BJ (cell line): ENCODE measurements around the gene DYRK1A. TPM values are rescaled to one million over a fixed set of nuclear protein-coding genes. Genes with fewer than 3 reads are reported as not detected.
A peak's percentile ranks its signal among the peaks of the same experiment; 100 is the strongest.

Experiments
- CTCF ChIA-PET: fragments of 350-600 bp; formaldehyde crosslinking; extraction: SDS; loops from one replicate; lab custom pipeline; 2021; ENCODE audit warnings: antibody characterized with exemption, inconsistent platforms; lab: Yijun Ruan, JAX
- POLR2A ChIA-PET: fragments of 300-600 bp; sonication (Branson Sonifier 250); formaldehyde crosslinking; extraction: SDS; loops from one replicate; lab custom pipeline; 2021; ENCODE audit warnings: antibody characterized with exemption; lab: Charles Lee
- DNase-seq: peaks from one replicate; pipeline ENCODE4 v3.0.0-alpha.2; 2011; ENCODE audit warnings: low read depth
- H3K27me3 ChIP-seq: 2 replicates; pipeline ENCODE4 v1.6.0; 2011; ENCODE audit warnings: low read length; ENCODE audit not compliant: control insufficient read depth, insufficient read depth
- H3K36me3 ChIP-seq: 2 replicates; pipeline ENCODE4 v1.5.1; 2011; ENCODE audit warnings: low read length; ENCODE audit not compliant: control insufficient read depth, insufficient read depth
- H3K4me3 ChIP-seq: 2 replicates; pipeline ENCODE4 v1.5.1; 2011; ENCODE audit warnings: low read depth, mild to moderate bottlenecking, control low read depth, low read length
- polyA plus RNA-seq: library from polyadenylated mRNA; depleted of rRNA; stranded (reverse); fragments of >200 nt; gene quantifications from 2 replicates; pipeline ENCODE4 v1.2.3, GENCODE V29; 2011
- TF ChIP-seq, protein P1 (sequence below): IDR thresholded peaks from 2 replicates; pipeline ENCODE4 v1.5.1; 2011; ENCODE audit warnings: low read depth, mild to moderate bottlenecking, control low read depth, inconsistent platforms, low read length, moderate library complexity; ENCODE audit not compliant: insufficient read depth

The DYRK1A gene
- polyA plus RNA-seq, 1 experiment, result 55.9 TPM

DNA sequence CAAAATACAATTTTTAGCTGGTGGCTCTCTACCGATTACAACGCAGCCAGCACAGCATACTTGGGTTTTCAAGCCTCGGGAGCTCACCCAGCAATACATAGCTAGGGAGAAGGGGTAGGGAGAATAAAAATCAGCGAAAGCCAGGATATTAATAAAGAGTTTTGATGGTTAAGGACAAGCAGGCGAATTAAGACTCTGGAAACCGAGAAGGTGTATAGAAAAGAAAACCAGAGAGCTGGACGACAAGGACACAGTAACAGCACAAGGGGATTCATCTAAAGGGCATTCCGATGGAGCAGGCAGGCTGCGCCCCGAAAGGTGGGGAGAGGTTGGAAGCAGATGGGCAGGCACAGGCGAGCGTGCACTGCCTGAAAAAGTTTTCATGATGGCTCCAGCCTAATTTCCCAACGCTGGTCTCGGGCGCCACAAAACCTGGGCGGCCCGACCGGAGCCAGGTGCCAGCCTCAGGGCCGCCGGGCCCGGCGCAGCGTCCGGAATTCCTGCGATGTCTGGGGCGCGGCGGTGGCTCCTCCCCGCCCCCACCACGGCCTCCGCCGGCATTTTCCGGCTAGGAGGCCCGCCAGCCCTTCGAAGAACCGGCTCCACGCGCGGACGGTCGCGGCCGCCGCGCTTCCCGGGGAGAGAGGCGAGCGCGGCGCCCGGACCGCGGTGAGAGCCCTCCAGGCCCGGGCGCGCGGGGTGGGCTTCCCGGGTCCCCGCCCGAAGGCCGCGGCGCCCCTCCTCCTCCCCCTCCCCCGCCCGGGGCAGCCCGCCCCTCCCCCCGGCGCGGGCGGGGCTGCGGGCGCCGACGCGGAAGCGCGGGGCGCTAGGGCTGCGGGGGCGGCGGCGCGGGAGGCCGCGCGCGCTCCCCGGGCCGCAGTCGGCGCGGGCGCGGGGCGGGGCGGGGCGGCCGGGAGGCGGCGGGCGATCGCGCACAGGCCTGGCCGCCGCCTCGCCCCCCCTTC, 774 bp upstream of the DYRK1A start:
- ChIA-PET POLR2A (interaction anchor here (0.6 to 1.1 kb wide), 3 partner anchors 47 to 98 kb away, joined by 3 to 5 read pairs (median 4); partner anchors contain the start of gene VPS26C), CTCF (interaction anchor here (0.8 to 1.5 kb wide), 4 partner anchors 10 to 145 kb away, joined by 3 to 8 read pairs (median 5); no protein-coding TSS in a partner anchor)
- TF ChIP-seq, protein P1, sequence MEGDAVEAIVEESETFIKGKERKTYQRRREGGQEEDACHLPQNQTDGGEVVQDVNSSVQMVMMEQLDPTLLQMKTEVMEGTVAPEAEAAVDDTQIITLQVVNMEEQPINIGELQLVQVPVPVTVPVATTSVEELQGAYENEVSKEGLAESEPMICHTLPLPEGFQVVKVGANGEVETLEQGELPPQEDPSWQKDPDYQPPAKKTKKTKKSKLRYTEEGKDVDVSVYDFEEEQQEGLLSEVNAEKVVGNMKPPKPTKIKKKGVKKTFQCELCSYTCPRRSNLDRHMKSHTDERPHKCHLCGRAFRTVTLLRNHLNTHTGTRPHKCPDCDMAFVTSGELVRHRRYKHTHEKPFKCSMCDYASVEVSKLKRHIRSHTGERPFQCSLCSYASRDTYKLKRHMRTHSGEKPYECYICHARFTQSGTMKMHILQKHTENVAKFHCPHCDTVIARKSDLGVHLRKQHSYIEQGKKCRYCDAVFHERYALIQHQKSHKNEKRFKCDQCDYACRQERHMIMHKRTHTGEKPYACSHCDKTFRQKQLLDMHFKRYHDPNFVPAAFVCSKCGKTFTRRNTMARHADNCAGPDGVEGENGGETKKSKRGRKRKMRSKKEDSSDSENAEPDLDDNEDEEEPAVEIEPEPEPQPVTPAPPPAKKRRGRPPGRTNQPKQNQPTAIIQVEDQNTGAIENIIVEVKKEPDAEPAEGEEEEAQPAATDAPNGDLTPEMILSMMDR, result no peak
- DNase-seq, result no peak
- Histone ChIP-seq H3K27me3 (no peaks in the 10 kb centered on the region), H3K4me3 (peak overlapping the region; percentile 88), H3K36me3 (no peaks in the 10 kb centered on the region)

DNA sequence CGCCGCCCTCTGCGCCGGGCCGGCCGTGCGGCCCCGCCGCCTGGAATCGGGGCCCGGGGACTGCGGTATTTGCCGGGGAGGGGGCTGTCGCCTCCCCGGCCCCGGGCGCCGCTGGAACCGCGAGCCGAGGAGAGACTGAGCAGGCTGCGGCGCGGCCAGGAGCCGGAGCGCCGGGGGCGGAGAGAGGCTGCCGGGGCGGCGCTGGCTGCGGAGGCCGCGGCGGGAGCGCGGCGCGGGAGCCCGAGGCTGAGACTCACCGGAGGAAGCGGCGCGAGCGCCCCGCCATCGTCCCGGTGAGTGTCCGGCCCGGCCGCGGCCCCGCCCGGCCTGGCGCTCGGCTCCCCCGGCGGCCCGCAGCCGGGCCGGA, 746 bp downstream of the DYRK1A start:
- ChIA-PET CTCF (no interaction called here), POLR2A (no interaction called here)
- Histone ChIP-seq H3K36me3 (no peaks in the 10 kb centered on the region), H3K27me3 (no peaks in the 10 kb centered on the region), H3K4me3 (peak overlapping the region; percentile 88)
- TF ChIP-seq, protein P1, result no peak
- DNase-seq, result no peak

DNA sequence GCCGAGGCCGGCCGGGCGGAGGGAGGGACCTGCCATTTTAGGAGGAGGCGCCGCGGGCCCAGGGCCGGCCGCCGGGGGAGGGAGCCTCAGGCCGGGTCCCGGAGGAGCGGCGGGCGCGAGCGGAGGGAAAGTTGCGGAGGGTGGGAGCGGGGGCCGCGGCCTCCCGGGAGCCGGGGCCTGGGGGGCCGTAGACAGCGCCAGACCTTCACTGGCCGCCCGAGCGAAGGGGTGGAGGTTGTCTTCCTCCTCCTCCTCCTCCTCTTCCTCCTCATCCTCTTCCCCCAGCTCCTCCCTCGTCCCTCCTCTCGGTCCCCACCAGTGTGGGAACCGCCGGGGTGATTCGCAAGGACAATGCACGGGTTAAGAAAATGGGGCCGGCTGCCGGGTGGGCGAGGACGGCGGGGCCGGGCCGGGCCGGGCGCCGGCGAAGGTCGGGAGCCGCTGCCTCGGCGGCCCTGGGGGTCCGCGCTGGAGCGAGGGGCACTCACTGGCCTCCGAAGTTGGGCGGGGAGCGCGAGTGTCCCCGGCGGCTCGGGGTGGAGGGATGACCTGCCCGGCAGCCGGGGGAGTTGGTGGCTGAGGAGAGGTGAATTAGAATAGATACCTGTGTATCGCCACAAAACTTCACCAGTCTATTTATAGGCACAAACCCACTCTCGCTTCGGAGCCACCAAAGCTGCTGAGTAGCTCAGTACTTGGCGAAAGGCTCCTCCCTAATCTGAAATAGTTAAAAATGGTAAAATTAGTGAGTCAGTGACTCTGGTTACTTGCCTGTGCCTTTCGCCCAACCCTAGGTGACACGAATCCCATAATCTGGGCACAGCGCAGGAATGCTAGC, 1.3 kb downstream of the DYRK1A start:
- CTCF ChIA-PET, result interaction anchor here (0.6 to 2.1 kb wide), 5 partner anchors 11 to 1273 kb away, joined by 3 to 6 read pairs (median 3); no protein-coding TSS in a partner anchor
- TF ChIP-seq, protein P1, result no peak
- POLR2A ChIA-PET, result no interaction called here
- Histone ChIP-seq H3K36me3 (no peaks in the 10 kb centered on the region), H3K27me3 (no peaks in the 10 kb centered on the region), H3K4me3 (peak overlapping the region; percentile 88)
- no peak for DNase-seq

DNA sequence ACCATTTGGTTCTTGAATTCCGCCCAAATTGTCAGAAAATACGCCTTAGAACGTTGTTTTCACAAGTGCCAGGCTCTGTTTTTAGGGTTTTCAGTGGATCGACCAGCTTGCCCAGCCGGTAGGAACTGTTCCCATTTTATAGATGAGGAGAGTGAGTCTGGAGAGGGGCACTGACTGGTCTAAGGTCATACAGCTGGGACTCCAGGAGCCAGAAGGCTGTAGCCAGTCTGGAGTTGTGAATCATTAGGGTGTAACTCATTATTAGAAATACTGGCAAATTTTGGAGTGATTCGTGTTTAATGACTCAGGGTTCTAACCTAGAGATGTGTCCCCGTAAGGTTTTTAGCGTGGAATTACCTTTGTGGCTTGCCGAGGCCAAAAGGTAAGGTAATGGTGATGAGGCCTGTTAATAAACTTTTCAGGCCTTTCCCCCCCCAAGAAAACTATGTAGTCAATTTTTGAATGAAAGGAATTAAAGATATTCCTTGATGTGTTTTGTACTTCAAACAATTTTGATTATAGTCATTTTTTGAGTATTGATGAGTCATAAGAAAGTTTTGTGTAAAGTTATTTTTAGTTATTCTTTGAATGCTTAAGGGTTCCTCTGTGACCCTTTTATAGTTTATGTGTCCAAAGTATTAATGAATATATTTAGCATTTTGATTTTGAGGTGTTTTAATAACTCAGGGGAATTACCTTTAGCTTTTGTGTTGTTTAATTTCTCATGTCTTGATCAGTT, 2.1 kb downstream of the DYRK1A start:
- DNase-seq, result no peak
- no peaks in the 10 kb centered on the region for H3K27me3 ChIP-seq
- TF ChIP-seq, protein P1, result no peak
- peak overlapping the region; percentile 88 for H3K4me3 ChIP-seq
- POLR2A ChIA-PET, result no interaction called here
- no peaks in the 10 kb centered on the region for H3K36me3 ChIP-seq
- CTCF ChIA-PET, result interaction anchor here (0.6 to 2.1 kb wide), 4 partner anchors 10 to 1274 kb away, joined by 3 to 6 read pairs (median 3); no protein-coding TSS in a partner anchor
